DMS 273 (cell line): ENCODE measurements around the gene ACTL8.

Experiments used
- DNase-seq: peaks from one replicate; lab custom pipeline; 2025; ENCODE audit not compliant: unreplicated experiment; lab: John Stamatoyannopoulos, UW

The ACTL8 gene

DNA sequence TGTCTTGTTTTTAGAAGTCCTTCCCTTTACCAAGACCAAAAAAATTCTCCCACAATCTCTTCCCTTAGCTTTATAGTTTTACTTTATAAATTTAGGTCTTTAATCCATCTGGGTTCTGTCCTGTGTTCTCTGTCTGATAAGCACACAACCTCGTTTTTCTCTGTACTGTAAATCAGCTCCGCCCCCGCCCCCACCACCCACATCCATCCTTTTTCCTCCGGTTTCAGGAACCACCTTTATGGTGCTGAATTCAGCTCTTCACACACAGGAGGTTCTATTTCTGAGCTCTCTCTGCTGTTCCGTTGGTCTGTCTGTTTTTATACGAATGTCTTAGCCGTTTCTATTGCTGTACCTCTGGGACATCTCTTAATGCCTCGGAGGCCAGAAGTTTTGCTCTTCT, 44.5 kb downstream of the ACTL8 start:
- no peak for DNase-seq

DNA sequence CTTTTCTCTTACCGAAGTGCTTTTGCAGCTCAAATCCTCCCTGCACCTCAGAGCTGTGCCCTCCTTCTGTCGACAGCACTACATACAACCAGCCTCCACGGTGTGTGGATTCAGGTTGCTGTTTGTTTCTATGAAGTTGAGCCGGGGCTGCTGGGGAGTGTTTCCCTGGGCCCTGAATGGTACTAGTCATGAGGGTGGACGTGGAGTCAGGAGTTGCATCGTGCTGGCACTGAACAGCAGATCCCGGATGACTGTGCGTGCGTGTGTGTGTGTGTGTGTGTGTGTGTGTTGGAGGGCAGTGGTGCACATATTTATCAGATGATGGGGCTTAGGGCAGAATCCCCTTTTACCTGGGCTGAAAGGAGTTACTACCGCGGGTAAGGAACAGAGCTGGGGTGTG, 47.0 kb downstream of the ACTL8 start:
- DNase-seq, result no peak

- DNase-seq, result no peak
Measured at GRCh38 chr1:17802945-17803344, 47.8 kb downstream of the ACTL8 start.

GRCh38 chr1:17805869-17806684, 50.9 kb downstream of the ACTL8 start:
- no peak for DNase-seq

- DNase-seq, result no peak
Measured at GRCh38 chr1:17808816-17809215, 53.7 kb downstream of the ACTL8 start.

GRCh38 chr1:17810668-17811067, 55.5 kb downstream of the ACTL8 start:
- no peak for DNase-seq

DNA sequence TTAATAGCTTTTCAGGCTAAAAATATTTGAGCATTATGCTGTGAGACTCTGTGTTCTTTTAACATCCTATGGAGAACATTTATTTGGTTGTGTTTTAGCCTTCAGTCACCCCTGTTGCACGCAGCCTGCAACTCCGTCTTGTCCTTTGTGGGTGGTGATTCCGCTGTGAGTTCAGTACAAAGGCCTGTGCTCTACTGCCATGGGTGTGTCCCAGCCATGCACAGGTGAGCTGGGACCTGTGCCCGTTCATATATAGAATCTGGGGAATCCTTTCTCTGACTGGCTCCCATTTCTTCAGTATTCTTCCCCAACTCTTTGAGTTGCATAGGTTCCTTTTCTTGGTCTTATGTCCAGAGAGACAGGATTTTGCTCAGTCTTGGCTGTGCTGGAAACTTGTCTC, 61.4 kb downstream of the ACTL8 start:
- no peak for DNase-seq

DNA sequence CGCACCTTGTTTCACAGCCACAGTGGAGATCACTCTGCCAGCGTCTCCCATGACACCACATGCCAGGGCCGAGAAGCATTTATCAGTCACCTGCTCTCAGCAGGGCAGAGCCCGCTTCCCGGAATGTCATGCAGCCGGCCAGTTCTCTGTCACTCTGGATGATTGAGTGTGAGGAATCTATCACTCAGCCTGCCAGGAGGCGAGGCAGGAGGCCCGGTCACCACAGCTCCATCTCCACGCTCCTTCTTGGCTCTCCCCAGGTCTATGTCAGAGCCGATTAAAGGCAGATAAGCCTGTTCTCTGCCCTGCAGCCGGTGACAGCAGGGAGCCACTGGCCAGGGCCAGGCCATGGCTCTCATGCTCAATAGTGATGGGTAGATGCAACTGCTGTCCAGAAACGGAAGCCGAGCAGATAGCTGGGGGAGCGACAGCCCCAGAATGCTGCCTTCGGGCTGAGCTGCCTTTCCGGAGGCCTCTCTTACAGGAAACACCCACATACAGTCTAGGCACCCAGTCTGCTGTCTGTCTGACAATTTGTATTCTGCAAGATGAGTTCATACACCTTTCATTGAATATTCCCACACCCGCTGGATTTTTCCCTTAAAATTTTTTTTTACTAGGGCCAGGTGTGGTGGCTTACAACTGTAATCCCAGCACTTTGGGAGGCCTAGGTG, 64.1 kb downstream of the ACTL8 start:
- no peak for DNase-seq

DNA sequence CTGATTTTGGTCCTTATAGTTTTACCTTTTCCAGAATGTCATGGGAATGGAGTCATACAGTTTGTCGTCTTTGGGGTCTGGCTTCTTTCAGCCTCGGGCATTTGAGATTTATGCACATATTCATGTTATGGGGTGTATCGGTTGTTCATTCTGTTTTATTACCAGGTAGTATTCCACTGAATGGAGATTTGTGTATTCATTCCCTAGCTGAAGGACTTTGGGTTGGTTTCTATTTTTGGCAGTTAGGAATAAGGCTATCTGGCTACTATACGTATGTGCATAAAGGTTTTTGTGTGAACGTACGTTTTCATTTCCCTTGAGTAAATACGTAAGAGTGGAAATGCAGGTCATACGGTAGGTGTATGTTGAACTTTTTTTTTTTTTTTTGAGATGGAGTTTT, 65.1 kb downstream of the ACTL8 start:
- DNase-seq, result no peak

DNA sequence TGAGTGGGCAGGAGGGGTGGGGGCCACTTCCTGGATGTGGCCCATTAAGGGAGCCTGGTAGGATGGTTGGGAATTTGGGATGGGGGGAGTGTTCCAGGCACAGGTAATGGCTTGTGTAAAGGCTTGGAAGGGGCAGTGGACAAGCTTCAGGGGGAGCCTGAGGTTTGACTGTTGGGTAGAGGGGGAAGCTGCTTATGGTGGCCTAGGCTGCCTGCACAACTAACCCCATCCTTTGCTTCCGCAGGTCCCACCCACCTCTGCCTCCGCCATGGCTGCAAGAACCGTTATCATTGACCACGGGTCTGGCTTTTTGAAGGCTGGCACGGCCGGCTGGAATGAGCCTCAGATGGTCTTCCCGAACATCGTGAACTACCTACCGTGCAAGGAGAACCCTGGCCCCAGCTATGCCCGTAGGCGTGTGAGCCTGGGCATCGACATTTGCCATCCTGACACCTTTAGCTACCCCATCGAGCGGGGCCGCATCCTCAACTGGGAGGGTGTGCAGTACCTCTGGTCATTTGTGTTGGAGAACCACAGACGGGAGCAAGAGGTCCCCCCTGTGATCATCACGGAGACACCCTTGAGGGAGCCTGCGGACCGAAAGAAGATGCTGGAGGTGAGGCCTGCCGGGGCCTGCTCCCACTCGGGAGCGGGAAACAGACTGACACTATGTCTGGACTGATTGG, 67.8 kb downstream of the ACTL8 start:
- DNase-seq, result no peak

GRCh38 chr1:17825273-17826164, 70.4 kb downstream of the ACTL8 start:
- DNase-seq, result no peak

- peak; percentile 69 for DNase-seq
Measured at GRCh38 chr1:17826165-17826488, 71.0 kb downstream of the ACTL8 start.

- DNase-seq, result no peak
Measured at GRCh38 chr1:17828991-17829390, 73.9 kb downstream of the ACTL8 start.

- DNase-seq, result peak; percentile 68
Measured at GRCh38 chr1:17829579-17829978, 74.4 kb downstream of the ACTL8 start.

DNA sequence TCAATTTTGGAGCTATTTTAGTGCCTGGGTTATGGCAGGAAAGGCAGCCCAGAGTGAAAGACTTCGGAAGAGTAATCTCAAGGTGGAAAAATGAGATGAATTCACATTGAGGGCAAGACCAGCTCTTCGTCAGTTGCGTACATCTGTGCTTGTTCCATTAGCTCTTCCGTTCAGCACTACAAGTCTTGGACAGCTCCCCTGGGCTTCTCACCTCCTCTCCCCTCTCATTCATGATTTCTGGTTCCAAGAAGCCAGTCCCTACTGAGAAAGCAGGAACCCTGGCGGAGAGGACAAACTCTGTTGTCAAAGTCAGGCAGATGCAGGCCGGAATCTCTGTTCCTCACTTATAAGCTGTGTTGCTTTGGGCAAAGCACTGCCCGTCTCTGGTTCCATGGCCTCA, 76.5 kb downstream of the ACTL8 start:
- peak; percentile 56 for DNase-seq

DNA sequence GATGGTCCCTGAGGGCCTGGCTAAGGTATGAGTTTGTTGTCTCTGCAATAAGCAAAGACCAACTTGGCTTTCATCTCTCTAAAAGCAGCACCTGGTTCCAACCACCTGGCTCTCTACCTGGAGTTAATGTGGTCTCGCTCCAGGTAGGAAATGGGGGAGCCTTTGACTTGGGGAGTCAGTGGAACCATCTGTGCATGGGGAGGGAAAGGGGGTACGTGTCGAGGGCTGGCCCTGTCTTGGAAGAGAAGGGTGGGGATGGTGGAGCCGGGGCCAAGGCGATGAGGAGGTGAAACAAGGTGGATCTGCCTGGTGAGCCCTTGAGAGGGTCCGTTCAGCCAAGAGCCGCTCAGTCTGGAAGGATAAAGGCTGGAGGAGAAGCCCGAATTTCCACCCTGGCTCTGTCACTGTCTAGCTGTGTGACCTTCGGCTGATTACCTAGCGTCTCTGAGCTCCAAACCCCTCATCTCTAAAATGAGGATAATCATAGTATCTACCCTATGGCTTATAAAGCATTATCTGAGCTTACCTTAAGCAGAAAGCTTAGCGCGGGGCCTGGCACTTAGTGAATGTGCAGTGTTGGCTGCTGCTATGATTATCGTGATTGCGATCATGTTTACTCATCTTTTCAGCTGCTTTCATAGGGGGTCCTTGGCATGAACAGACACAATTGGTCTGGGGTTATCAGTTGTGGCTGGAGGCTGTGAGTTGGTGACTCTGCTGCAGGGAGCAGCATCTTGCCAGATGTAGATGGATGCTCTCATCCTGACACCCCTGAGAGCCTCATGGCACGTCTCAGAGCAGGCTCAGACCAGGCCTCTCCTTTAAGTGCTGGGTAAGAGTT, 78.7 kb downstream of the ACTL8 start:
- DNase-seq, result no peak

- DNase-seq, result no peak
Measured at GRCh38 chr1:17834561-17835100, 79.5 kb downstream of the ACTL8 start.

DNA sequence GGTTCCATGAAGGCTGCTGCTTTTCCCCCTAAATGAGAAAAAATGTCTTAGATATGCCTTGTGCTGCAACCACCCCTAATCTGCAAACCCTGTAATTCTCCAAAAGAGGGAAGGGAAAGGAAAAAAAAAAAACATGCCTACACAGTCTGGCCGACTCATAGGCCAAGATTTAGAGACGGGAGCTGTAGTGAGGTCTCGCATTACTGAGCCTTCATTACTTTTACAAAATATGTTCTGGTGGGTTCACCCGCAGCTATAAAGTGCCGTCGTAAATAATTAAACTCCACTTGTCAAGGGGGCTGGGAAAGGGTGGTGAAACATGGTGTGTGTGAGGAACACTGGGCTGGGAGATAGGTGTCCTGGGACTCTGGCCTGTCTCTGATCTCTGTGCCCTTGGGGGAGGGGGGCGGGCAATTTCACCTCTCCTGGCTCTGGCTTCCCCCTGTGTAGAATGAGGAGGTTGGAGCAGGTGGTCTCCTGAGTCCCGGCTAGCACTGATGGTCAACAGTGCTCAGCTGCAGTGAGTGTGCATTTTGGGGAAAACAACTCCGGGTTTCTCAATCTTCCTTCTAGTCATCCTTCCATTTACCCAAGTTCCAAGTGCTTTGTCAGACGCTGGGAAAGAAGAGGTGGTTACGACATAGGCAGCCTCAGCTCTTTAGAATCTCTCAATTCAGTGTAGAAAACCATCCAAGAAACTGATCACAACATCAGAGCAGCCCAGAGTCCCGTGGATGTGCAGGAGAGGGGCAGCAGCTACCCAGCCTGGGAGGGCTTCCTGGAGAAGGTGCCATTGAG, 82.3 kb downstream of the ACTL8 start:
- no peak for DNase-seq

- peak; percentile 41 for DNase-seq
Measured at GRCh38 chr1:17839641-17840196, 84.6 kb downstream of the ACTL8 start.
